DMS114 treated with DMSO at 0.1 percent for 48 hours (cell line): ENCODE measurements around the gene CUX1.
"Not testable (repeated sequence)": the region's sequence is repeated elsewhere in the genome, so short reads cannot be mapped to it uniquely, and the experiment has no call there.

Experiments used
- DNase-seq: peaks from one replicate; lab custom pipeline; 2025; ENCODE audit not compliant: unreplicated experiment; lab: John Stamatoyannopoulos, UW

Gene CUX1

GRCh38 chr7:102294589-102294988, 477.2 kb downstream of the CUX1 start:
- no peak for DNase-seq

DNA sequence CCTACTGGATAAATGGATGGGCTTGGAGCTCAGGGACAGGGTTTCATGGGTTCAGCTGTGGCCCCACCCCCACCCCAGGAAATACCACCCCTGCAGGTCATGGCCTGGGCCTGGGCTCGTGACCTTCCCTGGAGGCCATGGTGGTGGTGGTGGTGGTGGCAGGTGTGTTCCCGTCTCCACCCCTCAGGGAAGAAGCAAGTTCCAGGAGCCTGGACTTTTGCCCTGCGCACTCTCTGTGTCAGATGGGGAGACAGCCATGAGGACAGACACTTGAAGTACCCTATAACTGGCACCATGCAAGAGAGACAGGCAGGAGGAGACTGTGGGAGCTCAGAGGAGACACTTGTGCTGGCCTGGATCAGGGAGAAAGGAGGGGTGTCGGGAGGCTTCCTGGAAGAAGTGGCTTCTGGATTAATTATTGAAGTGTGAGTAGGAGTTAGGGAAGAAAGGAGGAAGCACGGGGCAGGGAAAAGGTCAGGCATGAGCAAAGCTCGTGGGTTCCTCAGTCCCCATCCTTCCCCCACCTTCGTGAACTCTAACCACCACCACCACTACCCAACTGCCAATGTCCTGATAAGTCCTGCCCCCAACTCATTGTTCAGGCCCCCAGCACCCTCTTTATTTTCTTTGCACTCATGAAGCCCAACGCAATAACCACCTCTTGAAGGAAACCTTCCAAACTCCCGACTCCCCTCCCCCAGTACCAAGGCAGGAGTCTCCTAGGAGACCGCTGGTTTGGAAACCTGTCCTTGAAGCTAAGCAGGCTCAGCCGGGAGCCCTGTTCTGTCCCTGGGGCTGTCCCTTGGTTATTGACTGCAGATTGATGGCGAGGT, 478.1 kb downstream of the CUX1 start:
- no peak for DNase-seq

DNA sequence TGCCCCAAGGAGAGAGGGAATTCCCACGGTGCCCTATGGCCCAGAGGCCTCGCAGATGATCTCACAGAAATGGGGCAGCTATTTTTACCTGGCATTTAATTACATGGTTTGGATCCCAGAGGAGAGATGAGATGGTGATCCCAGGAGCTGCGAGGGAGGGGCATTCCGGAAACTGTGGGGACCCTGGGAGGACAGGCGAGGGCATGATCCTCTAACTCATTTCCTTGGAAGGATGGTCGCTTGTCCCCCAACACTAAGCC, 478.7 kb downstream of the CUX1 start:
- DNase-seq, result no peak

- no peak for DNase-seq
Measured at GRCh38 chr7:102296514-102296913, 479.1 kb downstream of the CUX1 start.

DNA sequence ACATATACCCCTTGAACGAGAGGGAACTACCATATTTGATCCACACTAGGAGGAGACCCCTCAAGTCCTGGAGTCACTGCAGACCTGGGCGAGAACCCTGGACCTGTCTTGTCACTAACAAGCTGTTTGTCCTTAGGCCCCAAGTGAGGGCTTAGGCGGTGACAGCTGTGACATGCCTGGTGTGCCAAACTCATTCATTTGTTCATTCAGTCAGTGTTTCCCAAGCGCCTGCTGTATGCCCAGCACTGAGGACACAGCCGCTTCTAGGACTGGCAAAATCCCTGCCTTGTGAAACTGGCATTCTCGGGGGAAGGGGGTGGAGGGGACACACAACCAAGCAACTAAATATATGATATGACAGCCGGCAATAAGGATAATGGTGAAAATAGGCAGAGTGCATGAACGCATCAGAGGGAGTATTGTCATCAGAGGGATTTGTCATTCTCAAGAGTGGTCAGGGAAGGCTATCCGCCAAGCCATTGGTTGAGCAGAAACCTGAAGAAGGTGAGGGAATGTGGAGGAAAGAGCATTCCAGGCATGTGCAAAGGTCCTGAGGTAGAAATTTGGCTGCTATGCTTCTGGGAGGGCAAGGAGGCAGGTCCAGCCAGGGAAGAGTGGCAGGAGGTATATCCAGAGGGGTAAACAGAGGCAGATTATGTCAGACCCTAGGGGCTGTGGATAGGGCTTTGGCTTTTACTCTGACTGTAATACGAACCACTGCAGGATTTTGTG, 480.2 kb downstream of the CUX1 start:
- no peak for DNase-seq

- DNase-seq, result no peak
Measured at GRCh38 chr7:102300643-102301221, 483.3 kb downstream of the CUX1 start.

- DNase-seq, result not testable (repeated sequence)
Measured at GRCh38 chr7:102301367-102301766, 483.9 kb downstream of the CUX1 start.

DNA sequence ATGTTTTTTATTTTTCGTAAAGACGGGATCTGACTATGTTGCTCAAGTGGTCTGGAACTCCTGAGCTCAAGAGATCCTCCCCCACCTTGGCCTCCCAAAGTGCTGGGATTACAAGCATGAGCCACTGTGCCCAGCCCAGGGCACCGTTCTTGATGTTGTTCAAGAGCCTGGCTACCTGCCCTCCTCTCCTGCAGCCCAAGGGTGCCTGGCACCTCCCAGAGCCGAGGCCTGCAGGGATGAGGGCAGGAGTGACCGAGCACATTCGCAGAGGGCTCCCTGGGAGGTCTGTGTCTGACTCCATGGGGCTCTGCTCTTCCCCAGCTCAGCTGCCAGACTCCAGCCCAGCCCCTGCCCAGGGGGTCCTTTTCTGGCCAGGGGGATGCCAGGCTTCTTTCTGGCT, 484.6 kb downstream of the CUX1 start:
- no peak for DNase-seq

DNA sequence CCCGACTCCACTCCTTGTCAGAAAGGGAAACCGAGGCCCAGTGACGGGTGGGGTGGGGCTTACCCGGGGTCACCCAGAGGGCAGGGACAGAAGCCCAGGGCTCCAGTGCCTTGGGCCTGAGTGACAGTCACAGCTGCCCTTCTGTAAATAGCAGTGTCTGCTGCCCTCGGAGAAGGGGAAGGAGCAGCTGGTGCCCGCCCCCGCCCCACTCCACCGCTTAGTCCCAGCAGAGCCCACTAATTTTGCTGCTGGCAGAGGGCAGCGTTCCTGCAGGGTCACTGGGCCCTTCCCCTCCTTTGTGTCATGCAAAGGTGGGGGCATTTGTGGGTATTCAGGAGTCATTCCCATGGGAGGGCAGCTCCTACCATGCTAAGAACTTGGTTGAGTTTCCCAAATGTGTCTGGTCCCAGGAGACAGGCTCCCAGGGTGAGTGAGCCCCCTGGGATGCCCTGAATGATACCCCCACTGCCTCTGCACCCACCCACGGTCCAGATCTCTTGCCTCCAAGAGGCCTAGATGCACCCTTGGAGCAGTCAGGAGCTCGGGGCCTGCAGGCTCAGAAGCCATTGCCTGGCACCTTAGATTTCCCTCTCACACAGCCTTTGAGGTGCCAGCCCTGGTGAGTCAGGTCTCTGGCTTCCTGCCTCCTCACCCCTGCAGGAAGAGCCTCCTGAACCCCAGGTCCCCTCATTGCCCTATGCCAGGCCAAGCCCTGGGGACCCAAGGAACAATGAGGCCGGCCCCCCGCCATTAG, 486.4 kb downstream of the CUX1 start:
- DNase-seq, result no peak

DNA sequence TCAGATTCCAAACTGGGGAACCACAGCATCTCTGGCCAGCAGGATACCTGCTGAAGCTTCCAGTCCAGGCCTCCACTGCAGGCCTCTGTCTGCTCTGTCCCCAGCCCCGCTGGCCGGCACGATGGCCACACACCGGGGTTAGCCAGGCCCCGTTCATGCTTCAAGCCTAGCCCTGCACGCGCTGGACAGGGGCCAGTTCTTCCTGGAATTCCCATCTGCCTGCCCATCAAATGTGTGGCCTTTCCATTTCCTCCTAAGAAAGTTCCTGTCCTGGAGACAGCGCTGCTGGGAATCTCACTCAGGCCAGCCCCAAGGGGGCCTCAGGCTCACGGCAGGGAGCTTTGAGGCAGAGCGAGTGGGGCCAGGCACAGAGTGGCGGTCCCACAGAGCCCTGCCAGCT, 487.2 kb downstream of the CUX1 start:
- DNase-seq, result no peak

DNA sequence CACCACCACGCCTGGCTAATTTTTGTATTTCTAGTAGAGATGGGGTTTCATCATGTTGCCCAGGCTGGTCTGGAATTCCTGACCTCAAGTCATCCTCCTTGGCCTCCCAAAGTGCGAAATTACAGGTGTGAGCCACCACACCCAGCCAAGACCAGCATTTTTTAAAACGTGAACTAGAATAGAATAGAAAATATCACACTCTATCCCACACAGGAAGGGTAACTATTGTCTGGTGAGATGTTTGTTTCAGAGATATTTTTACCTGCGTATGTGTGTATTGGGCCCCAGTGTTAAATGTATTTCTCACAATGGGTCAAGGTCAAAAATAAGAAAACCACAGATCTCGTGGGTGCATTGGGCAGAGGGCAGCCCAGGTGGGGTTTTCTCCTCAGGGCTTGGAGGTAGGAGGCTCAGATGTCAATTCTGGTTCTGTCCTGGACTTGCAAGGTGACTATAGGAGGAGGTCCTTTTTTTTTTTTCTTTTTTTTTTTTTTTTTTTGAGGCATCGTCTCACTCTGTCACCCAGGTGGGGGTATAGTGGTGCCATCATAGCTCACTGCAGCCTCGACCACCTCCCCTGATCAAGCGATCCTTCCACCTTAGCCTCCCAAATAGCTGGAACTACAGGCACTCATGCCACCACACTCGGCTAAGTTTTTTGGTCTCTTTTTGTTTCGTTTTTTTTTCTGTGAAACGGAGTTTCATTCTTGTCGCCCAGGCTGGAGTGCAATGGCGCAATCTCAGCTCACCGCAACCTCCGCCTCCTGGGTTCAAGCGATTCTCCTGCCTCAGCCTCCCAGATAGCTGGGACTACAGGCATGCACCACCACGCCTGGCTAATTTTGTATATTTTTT, 488.2 kb downstream of the CUX1 start:
- DNase-seq, result no peak

DNA sequence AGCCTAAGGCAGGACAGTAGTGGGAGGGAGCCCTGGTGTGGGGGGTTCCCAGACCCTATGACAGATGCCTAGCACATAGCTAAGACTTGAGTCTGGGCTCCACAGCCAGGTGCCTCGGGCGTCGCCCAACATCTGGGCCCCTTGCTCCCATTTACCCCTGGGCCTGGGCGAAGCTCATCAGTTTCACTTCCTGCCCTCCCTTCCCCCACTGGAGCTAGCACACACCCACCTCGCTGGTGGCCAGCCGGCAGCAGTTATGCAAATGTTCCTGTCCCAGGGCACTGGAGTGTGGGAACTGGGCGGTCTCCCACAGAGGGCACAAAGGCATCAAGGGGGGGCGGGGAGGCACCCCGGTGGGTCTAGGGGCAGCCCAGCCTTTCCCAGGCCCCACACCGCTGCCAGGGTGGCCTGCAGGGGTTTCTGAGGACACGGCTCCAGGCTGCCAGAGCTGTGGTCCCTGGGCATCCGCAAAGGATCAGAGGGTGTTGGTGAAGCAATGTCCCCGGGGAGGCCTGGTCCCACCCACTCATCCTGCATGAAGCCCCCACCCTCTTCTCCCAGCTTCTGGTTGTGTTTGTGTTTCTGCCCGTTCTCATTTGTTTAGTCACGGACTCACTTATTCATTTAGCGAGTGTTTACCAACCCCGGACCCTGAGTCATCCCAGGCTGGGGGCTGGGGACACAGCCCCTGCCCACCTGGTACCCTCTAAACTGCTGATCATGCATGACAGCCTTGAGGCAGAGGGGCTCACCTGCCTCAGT, 489.7 kb downstream of the CUX1 start:
- DNase-seq, result no peak

DNA sequence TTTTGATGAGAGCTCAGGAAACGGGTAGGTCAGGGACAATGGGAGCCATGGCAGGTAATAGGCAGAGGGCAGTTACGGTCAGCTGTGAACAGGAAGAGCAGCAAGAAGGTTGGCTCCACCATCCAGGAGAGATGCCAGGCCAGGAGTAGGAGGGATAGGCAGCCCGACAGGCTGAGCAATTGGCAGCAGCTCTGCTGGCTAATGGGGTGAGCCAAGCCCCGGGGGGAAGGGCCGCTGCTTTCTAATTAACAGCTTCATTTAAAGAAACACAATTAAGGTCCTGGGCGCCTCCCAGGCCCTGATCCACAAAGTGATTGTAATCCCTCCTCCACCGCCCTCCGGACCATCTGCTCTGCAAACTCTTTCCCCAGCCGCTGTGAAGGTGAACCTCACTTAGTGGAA, 493.0 kb downstream of the CUX1 start:
- no peak for DNase-seq

DNA sequence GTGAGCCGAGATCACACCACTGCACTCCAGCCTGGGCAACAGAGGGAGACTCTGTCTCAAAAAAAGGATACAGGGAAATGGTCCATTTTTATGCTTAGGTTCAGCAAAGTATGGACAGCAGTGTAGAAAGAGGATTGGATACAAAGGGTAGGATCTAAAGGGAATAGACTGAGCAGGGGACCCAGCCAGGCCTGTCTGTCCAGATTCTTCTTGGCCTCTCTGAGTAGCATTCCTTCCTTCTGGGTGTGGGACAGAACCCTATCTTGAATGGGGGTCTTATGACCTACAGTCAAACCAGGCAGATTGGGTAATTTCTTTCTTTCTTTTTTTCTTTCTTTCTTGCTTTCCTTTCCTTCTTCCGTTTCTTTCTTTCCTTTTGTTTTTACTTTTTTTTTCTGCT, 494.9 kb downstream of the CUX1 start:
- no peak for DNase-seq

- no peak for DNase-seq
Measured at GRCh38 chr7:102313997-102314780, 496.8 kb downstream of the CUX1 start.

DNA sequence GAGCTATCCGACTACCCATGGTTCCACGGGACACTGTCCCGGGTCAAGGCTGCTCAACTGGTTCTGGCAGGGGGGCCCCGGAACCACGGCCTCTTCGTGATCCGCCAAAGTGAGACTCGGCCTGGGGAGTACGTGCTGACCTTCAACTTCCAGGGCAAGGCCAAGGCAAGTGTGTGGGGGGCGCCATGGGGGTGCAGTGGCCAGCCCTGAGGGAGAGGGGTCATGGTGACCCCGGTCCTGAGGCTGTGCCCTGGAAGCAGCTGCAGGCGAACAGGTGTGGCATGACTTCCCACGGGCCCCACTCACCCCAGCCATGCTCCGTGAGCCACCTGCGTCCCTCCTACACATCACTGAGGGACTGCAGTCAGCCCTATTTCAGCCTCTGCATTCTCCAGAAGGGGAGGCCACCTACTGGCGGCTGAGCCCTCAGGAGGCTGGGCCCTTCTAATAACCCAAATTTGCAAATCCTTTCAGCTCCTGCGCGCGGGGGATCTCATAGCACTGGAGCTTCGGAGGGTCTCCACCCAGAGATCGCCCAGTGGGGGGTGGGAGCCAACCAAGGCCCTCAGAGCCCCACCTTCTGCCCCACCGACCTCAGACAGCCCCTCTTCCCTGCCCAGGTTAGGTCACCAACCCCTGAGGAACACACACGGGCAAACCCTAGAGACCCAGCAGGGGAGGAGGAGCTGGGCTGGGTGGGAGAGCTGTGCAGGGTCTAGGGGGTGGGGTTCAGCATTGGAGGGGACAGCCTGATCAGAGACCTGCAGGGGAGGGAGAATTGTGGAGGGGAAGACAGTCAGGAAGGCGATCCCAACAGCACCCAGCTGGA, 500.0 kb downstream of the CUX1 start:
- DNase-seq, result no peak

- no peak for DNase-seq
Measured at GRCh38 chr7:102318482-102318971, 501.1 kb downstream of the CUX1 start.

GRCh38 chr7:102319671-102320070, 502.2 kb downstream of the CUX1 start:
- no peak for DNase-seq
